ENCODE results near the gene SCN2B. TPM values are rescaled to one million over a fixed set of nuclear protein-coding genes. Genes with fewer than 3 reads are reported as not detected.

SCN2B gene, protein sequence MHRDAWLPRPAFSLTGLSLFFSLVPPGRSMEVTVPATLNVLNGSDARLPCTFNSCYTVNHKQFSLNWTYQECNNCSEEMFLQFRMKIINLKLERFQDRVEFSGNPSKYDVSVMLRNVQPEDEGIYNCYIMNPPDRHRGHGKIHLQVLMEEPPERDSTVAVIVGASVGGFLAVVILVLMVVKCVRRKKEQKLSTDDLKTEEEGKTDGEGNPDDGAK
- 0.04 and 0.07 TPM in 2 replicates for total RNA-seq

DNA sequence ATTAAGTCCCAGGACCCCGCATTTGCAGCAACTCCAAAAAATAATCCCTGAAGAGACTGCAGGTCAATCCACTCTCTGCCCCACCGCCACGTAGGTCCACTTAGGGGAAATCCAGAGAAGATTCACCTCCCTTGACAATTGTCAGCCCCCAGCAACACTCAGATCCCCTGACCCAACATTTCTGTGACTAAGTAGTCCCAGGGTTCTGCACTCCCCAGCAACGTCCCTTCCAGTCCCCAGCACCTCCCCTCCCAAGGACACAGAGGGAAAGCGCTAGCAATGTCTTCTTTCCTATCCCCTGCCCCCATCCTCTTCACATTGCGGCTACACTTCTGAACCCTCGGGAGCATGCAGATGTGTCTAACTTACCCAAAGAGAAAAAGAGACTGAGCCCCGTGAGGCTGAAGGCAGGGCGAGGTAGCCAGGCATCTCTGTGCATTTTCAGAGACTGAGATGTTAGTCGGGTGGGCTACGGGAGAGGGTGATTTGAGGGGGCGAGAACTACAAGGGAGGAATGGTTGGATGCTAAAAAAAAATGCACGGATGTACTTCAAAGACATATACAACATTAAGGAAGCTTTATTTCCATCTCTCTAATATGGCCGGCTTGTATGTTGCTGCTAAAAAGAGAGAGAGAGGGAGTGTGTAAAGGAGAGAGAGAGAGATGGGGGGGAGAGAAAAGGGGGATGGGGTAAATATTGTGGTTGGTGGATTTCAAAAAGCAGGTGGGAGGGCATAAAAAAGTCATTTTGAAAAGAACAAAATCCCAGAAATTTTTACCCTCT, at the start of gene SCN2B:
SCN2B (minus strand) TSS at position 647 of the 785 bp plus-strand sequence; CDS start at position 439, 208 bp downstream.
- Histone ChIP-seq H3K36me3 (ENCODE audit: control insufficient read depth, insufficient read depth, low read length) (no peaks in the 10 kb centered on the region), H3K27me3 (ENCODE audit: control insufficient read depth, insufficient read depth, low read length) (peaks cover 7% of the 10 kb centered on the region), H3K4me3 (ENCODE audit: low read depth, low read length) (peak within 1 kb of the TSS; percentile 27)
- no peak for DNase-seq (ENCODE audit: low read depth)
- TF ChIP-seq, protein P1, sequence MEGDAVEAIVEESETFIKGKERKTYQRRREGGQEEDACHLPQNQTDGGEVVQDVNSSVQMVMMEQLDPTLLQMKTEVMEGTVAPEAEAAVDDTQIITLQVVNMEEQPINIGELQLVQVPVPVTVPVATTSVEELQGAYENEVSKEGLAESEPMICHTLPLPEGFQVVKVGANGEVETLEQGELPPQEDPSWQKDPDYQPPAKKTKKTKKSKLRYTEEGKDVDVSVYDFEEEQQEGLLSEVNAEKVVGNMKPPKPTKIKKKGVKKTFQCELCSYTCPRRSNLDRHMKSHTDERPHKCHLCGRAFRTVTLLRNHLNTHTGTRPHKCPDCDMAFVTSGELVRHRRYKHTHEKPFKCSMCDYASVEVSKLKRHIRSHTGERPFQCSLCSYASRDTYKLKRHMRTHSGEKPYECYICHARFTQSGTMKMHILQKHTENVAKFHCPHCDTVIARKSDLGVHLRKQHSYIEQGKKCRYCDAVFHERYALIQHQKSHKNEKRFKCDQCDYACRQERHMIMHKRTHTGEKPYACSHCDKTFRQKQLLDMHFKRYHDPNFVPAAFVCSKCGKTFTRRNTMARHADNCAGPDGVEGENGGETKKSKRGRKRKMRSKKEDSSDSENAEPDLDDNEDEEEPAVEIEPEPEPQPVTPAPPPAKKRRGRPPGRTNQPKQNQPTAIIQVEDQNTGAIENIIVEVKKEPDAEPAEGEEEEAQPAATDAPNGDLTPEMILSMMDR (IDR thresholded peaks at IDR 0.05; ENCODE audit: insufficient read depth, low read length, poor library complexity, severe bottlenecking) = no peak

DNA sequence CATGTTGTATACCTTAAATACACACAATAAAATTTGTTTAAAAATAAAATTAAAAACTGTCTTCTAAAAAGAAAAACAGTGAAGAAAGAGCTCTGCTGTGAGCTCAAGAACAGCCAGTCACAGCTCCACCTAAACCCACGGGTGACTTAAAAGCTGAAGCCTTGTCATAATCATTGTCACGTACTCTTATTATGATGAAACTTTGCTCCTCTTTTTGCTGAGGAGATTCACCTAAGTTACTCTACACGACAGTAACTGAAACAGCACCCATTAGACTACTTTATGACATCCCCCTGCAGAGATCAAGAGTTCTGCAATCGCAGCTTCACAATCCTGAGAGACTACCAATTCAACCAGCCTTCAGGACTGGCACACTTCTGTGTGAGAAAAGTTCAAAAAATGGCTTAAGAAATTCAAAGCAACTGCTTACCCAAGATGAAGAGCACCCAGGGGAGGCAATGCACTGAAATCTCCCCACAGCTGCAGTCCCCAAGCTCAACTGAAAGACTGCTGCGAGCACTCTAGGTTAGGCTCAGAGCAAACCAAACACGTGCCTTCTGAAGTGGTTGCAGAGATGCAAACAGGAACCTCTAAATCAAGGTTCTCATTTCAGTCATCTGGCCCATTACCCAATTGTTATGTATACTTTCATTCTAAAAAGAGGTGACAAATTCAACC, 48.2 kb upstream of the SCN2B start, which contains the start of gene JAML:
JAML (minus strand) TSS at position 501 of the 678 bp plus-strand sequence. CDS start 10,145 bp downstream, outside the sequence.
- TF ChIP-seq, protein P1 (IDR thresholded peaks at IDR 0.05; ENCODE audit: insufficient read depth, low read length, poor library complexity, severe bottlenecking) = no peak
- no peaks in the 10 kb centered on the region for H3K36me3 ChIP-seq (ENCODE audit: control insufficient read depth, insufficient read depth, low read length)
- peaks cover 11% of the 10 kb centered on the region for H3K27me3 ChIP-seq (ENCODE audit: control insufficient read depth, insufficient read depth, low read length)
- no peak for DNase-seq (ENCODE audit: low read depth)
- H3K4me3 ChIP-seq (ENCODE audit: low read depth, low read length) = no peak within 1 kb of the TSS

DNA sequence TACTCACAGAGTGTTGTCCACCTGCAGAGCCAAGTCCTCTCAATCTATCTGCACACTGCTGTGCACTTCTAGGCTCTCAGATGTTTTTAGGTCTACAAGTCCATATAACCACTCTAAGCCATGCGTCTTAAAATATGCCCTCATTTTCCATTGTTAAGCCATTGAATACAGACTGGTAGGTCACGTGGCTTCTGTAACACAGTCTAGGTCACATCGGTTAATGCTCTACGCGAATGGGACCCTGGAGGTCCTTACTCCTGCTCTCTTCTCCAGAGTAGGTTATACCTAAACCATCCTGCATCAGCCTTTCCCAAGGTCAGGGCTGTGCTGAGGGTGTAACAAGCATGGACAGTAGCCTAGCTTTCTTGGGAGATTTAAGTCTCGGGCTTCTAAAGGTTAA, 47.6 kb upstream of the SCN2B start:
- Histone ChIP-seq H3K36me3 (ENCODE audit: control insufficient read depth, insufficient read depth, low read length) (no peaks in the 10 kb centered on the region), H3K4me3 (ENCODE audit: low read depth, low read length) (no peak overlapping the region), H3K27me3 (ENCODE audit: control insufficient read depth, insufficient read depth, low read length) (peaks cover 16% of the 10 kb centered on the region)
- DNase-seq (ENCODE audit: low read depth) = no peak
- TF ChIP-seq, protein P1 (IDR thresholded peaks at IDR 0.05; ENCODE audit: insufficient read depth, low read length, poor library complexity, severe bottlenecking) = no peak

DNA sequence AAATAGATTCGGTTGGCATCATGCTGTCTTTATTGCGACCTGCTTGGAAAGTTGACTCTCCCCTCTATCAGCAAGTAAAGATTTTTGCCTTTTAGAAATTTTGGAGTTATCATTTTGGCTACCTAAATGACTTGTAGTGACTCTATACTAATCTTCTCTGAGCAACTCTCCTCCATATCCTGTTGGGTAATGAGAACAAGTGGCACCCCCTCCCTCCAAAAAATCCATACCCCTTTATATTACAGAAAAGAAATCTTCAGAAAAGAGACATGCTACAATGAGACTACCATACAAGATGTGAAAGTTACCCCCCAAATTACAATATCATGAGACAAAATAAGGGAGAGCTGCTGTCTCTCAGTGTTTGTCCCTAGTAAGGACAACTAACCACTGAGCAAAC, 47.1 kb upstream of the SCN2B start:
- no peak for DNase-seq (ENCODE audit: low read depth)
- no peaks in the 10 kb centered on the region for H3K36me3 ChIP-seq (ENCODE audit: control insufficient read depth, insufficient read depth, low read length)
- no peak overlapping the region for H3K4me3 ChIP-seq (ENCODE audit: low read depth, low read length)
- TF ChIP-seq, protein P1 (IDR thresholded peaks at IDR 0.05; ENCODE audit: insufficient read depth, low read length, poor library complexity, severe bottlenecking) = no peak
- H3K27me3 ChIP-seq (ENCODE audit: control insufficient read depth, insufficient read depth, low read length) = peaks cover 16% of the 10 kb centered on the region

DNA sequence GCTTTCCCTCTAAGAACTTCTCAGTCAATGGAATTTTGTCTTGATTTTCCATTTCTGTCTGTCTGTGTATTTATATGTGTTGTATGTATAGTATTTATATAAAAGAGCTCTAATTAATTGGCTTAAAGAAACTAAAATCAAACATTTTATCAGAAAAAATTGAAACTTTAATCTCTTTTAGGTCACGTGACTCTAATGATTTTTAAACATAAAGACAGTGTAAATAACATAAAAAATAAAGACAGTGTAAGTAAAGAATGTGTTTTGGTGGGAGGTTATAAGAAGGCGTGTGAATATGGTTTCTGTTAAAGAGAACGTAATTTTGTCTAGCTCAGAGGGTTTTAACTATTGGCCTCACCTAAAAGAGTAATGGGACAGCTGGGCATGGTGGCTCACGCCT, 46.0 kb upstream of the SCN2B start:
- H3K36me3 ChIP-seq (ENCODE audit: control insufficient read depth, insufficient read depth, low read length) = no peaks in the 10 kb centered on the region
- H3K27me3 ChIP-seq (ENCODE audit: control insufficient read depth, insufficient read depth, low read length) = peaks cover 16% of the 10 kb centered on the region
- DNase-seq (ENCODE audit: low read depth) = no peak
- no peak overlapping the region for H3K4me3 ChIP-seq (ENCODE audit: low read depth, low read length)
- TF ChIP-seq, protein P1 (IDR thresholded peaks at IDR 0.05; ENCODE audit: insufficient read depth, low read length, poor library complexity, severe bottlenecking) = no peak

Measured in kidney epithelial cell (primary cell).